HepG2 (cell line): Measurements from ENCODE around the gene MSH3. TPM values are rescaled to one million over a fixed set of nuclear protein-coding genes. Genes with fewer than 3 reads are reported as not detected.
A peak's percentile ranks its signal among the peaks of the same experiment; 100 is the strongest.

ENCODE experiments used
- ATAC-seq: fragments of 200-7000 bp; cut with Tn5 transposase; 3 replicates; pipeline ENCODE4 v1.9.1; 2020; ENCODE audit warnings: mild to moderate bottlenecking, moderate library complexity
- BruUV-seq: library from RNA; stranded (reverse); fragments of 400-500 nt; replicated peaks from 2 replicates; lab custom pipeline; 2021; lab: Mats Ljungman, UMichigan
- CTCF ChIA-PET: fragments of 300-600 bp; formaldehyde crosslinking; extraction: SDS; loops from one replicate; lab custom pipeline; 2021; ENCODE audit warnings: low total read pairs, inconsistent platforms, low intra/inter-chr PET ratio; lab: Yijun Ruan, JAX
- POLR2A ChIA-PET: fragments of 350-600 bp; sonication (Branson Sonifier 250); formaldehyde crosslinking; loops from one replicate; lab custom pipeline; 2020; ENCODE audit warnings: antibody characterized with exemption, inconsistent platforms; lab: Yijun Ruan, JAX
- DNase-seq: peaks from one replicate; pipeline ENCODE4 v3.0.0-alpha.2; 2015; ENCODE audit warnings: low spot score
- FAIRE-seq: peaks from 3 replicates; lab custom pipeline; 2011; peaks lifted over from hg19 to GRCh38; lab: Jason Lieb, UNC
- H2AFZ ChIP-seq: one replicate; pipeline ENCODE4 v1.6.1; 2011; ENCODE audit warnings: low read length, inconsistent platforms
- H3K27ac ChIP-seq: fragments of 300-600 bp; 3 replicates; pipeline ENCODE4 v1.8.0; 2011; ENCODE audit warnings: mixed run types, mild to moderate bottlenecking, mixed read lengths, low read length, inconsistent platforms; ENCODE audit not compliant: insufficient read depth; ENCODE audit errors: extremely low read length
- H3K27me3 ChIP-seq, 2 experiments: fragments of 200-600 bp in 1 of 2; 2 replicates in 1 of 2; 3 replicates in 1 of 2; pipeline versions ENCODE4 v1.6.0 to v1.8.0; 2011; ENCODE audit warnings: low read length in 2 of 2, mild to moderate bottlenecking in 2 of 2, moderate library complexity in 2 of 2, inconsistent platforms in 1 of 2; ENCODE audit not compliant: insufficient read depth in 2 of 2, control insufficient read depth in 1 of 2
- H3K36me3 ChIP-seq, 2 experiments: fragments of 200-600 bp in 1 of 2; replicated peaks in 1 of 2; 2 replicates in 1 of 2; 3 replicates in 1 of 2; pipeline versions ENCODE4 v1.5.1 to v1.8.0; 2011; ENCODE audit warnings: low read length in 2 of 2, inconsistent platforms in 1 of 2; ENCODE audit not compliant: insufficient read depth in 2 of 2, control insufficient read depth in 1 of 2
- H3K4me1 ChIP-seq: 2 replicates; pipeline ENCODE4 v1.5.1; 2012; ENCODE audit warnings: low read length, inconsistent platforms; ENCODE audit not compliant: insufficient read depth
- H3K4me2 ChIP-seq: 2 replicates; pipeline ENCODE4 v1.6.0; 2011; ENCODE audit warnings: low read depth, low read length, inconsistent platforms
- H3K4me3 ChIP-seq, 3 experiments: fragments of 200-600 bp in 1 of 3; sonication (generic), shearing (Covaris generic) in 1 of 3; replicated peaks in 1 of 3; 2 replicates each; pipeline ENCODE4 v1.5.1; 2011 to 2016; ENCODE audit warnings: low read length in 3 of 3, inconsistent platforms in 2 of 3, low read depth in 2 of 3, mild to moderate bottlenecking in 2 of 3, control low read depth in 1 of 3, mixed read lengths in 1 of 3; ENCODE audit not compliant: insufficient read depth in 1 of 3
- H3K79me2 ChIP-seq: one replicate; pipeline ENCODE4 v1.6.1; 2011; ENCODE audit warnings: low read length, inconsistent platforms; ENCODE audit not compliant: insufficient read depth
- H3K9ac ChIP-seq: 2 replicates; pipeline ENCODE4 v1.6.0; 2011; ENCODE audit warnings: mild to moderate bottlenecking, low read depth, low read length, inconsistent platforms; ENCODE audit not compliant: insufficient read depth
- H3K9me3 ChIP-seq: 2 replicates; pipeline ENCODE4 v1.5.1; 2012; ENCODE audit warnings: mild to moderate bottlenecking, low read length
- H4K20me1 ChIP-seq: 2 replicates; pipeline ENCODE4 v1.6.0; 2011; ENCODE audit warnings: inconsistent platforms, mild to moderate bottlenecking, low read length, moderate library complexity; ENCODE audit not compliant: insufficient read depth
- CEBPB ChIP-seq: IDR thresholded peaks from 2 replicates; pipeline ENCODE4 v1.6.1; 2011; ENCODE audit warnings: low read depth, low read length, improper control_type of control experiment, borderline replicate concordance
- EED ChIP-seq: sonication (generic); formaldehyde crosslinking; IDR thresholded peaks from 2 replicates; pipeline ENCODE4 v1.5.0; 2020; ENCODE audit warnings: mild to moderate bottlenecking, missing genetic modification reagents
- ESRRA ChIP-seq: sonication (generic); formaldehyde crosslinking; IDR thresholded peaks from 2 replicates; pipeline ENCODE4 v1.5.1; 2020; ENCODE audit warnings: mild to moderate bottlenecking, low read depth, missing genetic modification reagents
- RBM39 ChIP-seq: fragments of 200-400 bp; formaldehyde crosslinking; IDR thresholded peaks from one replicate; pipeline ENCODE4 v1.6.1; 2018; ENCODE audit warnings: antibody characterized with exemption, mild to moderate bottlenecking, low read depth, low read length; ENCODE audit not compliant: poor library complexity, severe bottlenecking
- WGBS: methylation state at CpG from one replicate; pipeline ENCODE4 v1.1.6; 2017; ENCODE audit warnings: low lambda C conversion rate; 5-methylcytosine and 5-hydroxymethylcytosine counted together
- in situ Hi-C: cut with HindIII; loops from 2 replicates; pipeline ENCODE4 v1.10.0; 2017; ENCODE audit warnings: low pct_unique_long_range_greater_than_20kb; ENCODE audit not compliant: extremely low pct_ligation_motif_present
- intact Hi-C: fragments of 100-400 bp; cut with micrococcal nuclease; formaldehyde crosslinking; loops from one replicate; pipeline ENCODE4 v1.10.0; 2022; ENCODE audit not compliant: unreplicated experiment
- polyA plus RNA-seq, 8 experiments: library from polyadenylated mRNA; depleted of rRNA in 3 of 8; stranded (reverse) in 7 of 8; unstranded in 1 of 8; fragments of >200 nt; fragmentation: Illumina TruSeq in 4 of 8; extraction: Trizol in 4 of 8; gene quantifications; 2 replicates each; pipeline versions ENCODE4 v1.2.1 to v1.2.3, GENCODE V29; 2011 to 2016; ENCODE audit warnings: low read depth in 4 of 8, missing spikeins in 1 of 8, mixed read lengths in 1 of 8; ENCODE audit not compliant: insufficient read depth in 1 of 8
- total RNA-seq, 5 experiments: library from RNA; depleted of rRNA; stranded (reverse); fragments of >200 nt; fragmentation: Illumina TruSeq; extraction: Trizol; gene quantifications; 2 replicates each; pipeline ENCODE4 v1.2.3, GENCODE V29; 2016; ENCODE audit warnings: low read depth in 1 of 5

MSH3 gene
- total and polyA plus RNA-seq, 2 of the 13 experiments (the other 11 are each of a cell fraction or from before 2014, with no cell fraction given) = 4.0 to 16.4 TPM

DNA sequence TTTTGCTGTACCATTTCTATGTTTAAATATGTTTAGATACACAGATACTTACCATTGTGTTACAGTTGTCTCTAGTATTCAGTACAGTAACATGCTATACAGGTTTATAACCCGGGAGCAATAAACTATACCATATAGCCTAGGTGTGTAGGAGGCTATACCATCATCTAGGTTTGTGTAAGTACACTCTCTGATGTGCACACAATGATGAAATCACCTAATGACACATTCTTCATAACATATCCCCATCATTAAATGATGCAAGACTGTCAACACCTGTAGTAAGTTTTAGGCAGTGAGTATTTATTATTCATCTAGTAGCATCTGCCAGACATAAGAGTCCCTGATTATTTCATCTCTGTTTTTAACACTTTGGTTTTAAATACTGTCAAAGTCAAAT is 7.7 kb downstream of the MSH3 start:
- in situ Hi-C loops = no loop called here
- no peak overlapping the region for H3K4me3 ChIP-seq
- ATAC-seq = no peak
- no peak overlapping the region for H3K4me2 ChIP-seq
- CTCF ChIA-PET = no interaction called here
- H3K36me3 ChIP-seq = peaks cover 9 to 60% of the 10 kb centered on the region in 2 experiments; a peak in 4 of 5 replicates
- no peaks in the 10 kb centered on the region for H4K20me1 ChIP-seq
- BruUV-seq = no TSS peak
- no peak for TF ChIP-seq ESRRA (CRISPR knock-in tag)
- 0 out of 2 replicates have a peak, but pooled peaks have one; percentile 26 for TF ChIP-seq CEBPB
- no peak for TF ChIP-seq RBM39
- no peak for DNase-seq
- no peak overlapping the region for H2AFZ ChIP-seq
- H3K9ac ChIP-seq = no peak overlapping the region
- 69% methylated on average over 1 of the region's 1 CpG for WGBS
- POLR2A ChIA-PET = no interaction called here
- H3K27me3 ChIP-seq = no peaks in the 10 kb centered on the region
- intact Hi-C loops = no loop called here
- no peaks in the 10 kb centered on the region for H3K4me1 ChIP-seq
- no peaks in the 10 kb centered on the region for H3K79me2 ChIP-seq
- H3K27ac ChIP-seq = no peak overlapping the region
- FAIRE-seq = no peak
- no peaks in the 10 kb centered on the region for H3K9me3 ChIP-seq

DNA sequence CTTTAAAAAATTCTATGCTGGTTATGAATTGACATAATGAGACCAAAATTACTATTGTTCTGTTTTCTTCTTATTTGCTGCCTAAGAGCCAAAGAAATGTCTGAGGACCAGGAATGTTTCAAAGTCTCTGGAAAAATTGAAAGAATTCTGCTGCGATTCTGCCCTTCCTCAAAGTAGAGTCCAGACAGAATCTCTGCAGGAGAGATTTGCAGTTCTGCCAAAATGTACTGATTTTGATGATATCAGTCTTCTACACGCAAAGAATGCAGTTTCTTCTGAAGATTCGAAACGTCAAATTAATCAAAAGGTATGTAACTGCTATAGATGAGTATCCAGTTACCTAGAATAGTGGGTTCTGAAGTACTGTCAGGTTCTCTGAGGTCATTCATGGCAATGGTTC is 10.6 kb downstream of the MSH3 start:
- no peak for FAIRE-seq
- no TSS peak for BruUV-seq
- Histone ChIP-seq H3K4me2 (no peak overlapping the region), H3K9me3 (no peaks in the 10 kb centered on the region), H3K4me1 (peaks cover 17% of the 10 kb centered on the region), H2AFZ (no peak overlapping the region), H3K79me2 (no peaks in the 10 kb centered on the region), H3K27ac (no peak overlapping the region), H3K9ac (no peak overlapping the region), H3K27me3 (no peaks in the 10 kb centered on the region), H3K4me3 (no peak overlapping the region), H4K20me1 (no peaks in the 10 kb centered on the region), H3K36me3 (peaks cover 8 to 39% of the 10 kb centered on the region in 2 experiments; a peak in 4 of 5 replicates)
- TF ChIP-seq EED (CRISPR knock-in tag) = no peak
- WGBS = over 99% methylated on average over 4 of the region's 4 CpGs
- no peak for DNase-seq
- intact Hi-C loops = no loop called here
- in situ Hi-C loops = no loop called here
- no peak for ATAC-seq
- CTCF ChIA-PET = no interaction called here
- POLR2A ChIA-PET = no interaction called here
